Osteocyte (in vitro differentiated cells): ENCODE measurements around the gene LAMA3. TPM values are rescaled to one million over a fixed set of nuclear protein-coding genes. Genes with fewer than 3 reads are reported as not detected.

Experiments
- DNase-seq: peaks from one replicate; pipeline ENCODE4 v3.0.0; 2021; ENCODE audit warnings: mixed read lengths; ENCODE audit not compliant: unreplicated experiment; ENCODE audit errors: extremely low spot score
- H3K27ac Mint-ChIP-seq: one replicate; pipeline ENCODE4 v1.8.0; 2021; ENCODE audit warnings: mild to moderate bottlenecking, mixed read lengths; ENCODE audit not compliant: unreplicated experiment
- H3K27me3 Mint-ChIP-seq: one replicate; pipeline ENCODE4 v1.8.0; 2021; ENCODE audit warnings: mixed read lengths; ENCODE audit not compliant: unreplicated experiment
- H3K36me3 Mint-ChIP-seq: one replicate; pipeline ENCODE4 v1.8.0; 2021; ENCODE audit warnings: mixed read lengths; ENCODE audit not compliant: unreplicated experiment
- H3K4me1 Mint-ChIP-seq: one replicate; pipeline ENCODE4 v1.8.0; 2021; ENCODE audit warnings: mixed read lengths; ENCODE audit not compliant: unreplicated experiment
- H3K4me3 Mint-ChIP-seq: one replicate; pipeline ENCODE4 v1.8.0; 2021; ENCODE audit warnings: mild to moderate bottlenecking, moderate library complexity, mixed read lengths; ENCODE audit not compliant: unreplicated experiment
- H3K9me3 Mint-ChIP-seq: one replicate; pipeline ENCODE4 v1.8.0; 2021; ENCODE audit warnings: mixed read lengths; ENCODE audit not compliant: unreplicated experiment
- CTCF ChIP-seq: fragments of 200-600 bp; sonication (generic); IDR thresholded peaks from 2 replicates; pipeline ENCODE4 v1.5.0; 2021; ENCODE audit warnings: antibody characterized with exemption, mild to moderate bottlenecking, moderate library complexity
- total RNA-seq: library from RNA; stranded (reverse); gene quantifications from 2 replicates; pipeline ENCODE4 v1.2.1, GENCODE V29; 2021

The LAMA3 gene
- total RNA-seq, 1 donor from 2014 or later = not detected

- Mint-ChIP-seq H3K36me3 (no peaks in the 10 kb centered on the region), H3K27ac (no peak overlapping the region), H3K27me3 (peaks cover 11% of the 10 kb centered on the region), H3K4me1 (peaks cover 4% of the 10 kb centered on the region), H3K4me3 (no peak overlapping the region), H3K9me3 (no peaks in the 10 kb centered on the region)
- TF ChIP-seq CTCF = no peak
- DNase-seq = no peak
Observed at GRCh38 chr18:23883277-23883790, 194.1 kb downstream of the LAMA3 start.

GRCh38 chr18:23884681-23885375 lies 195.6 kb downstream of the LAMA3 start:
- Mint-ChIP-seq H3K4me3 (no peak overlapping the region), H3K4me1 (peaks cover 4% of the 10 kb centered on the region), H3K9me3 (no peaks in the 10 kb centered on the region), H3K27ac (no peak overlapping the region), H3K36me3 (no peaks in the 10 kb centered on the region), H3K27me3 (peaks cover 2% of the 10 kb centered on the region)
- DNase-seq = no peak
- TF ChIP-seq CTCF = no peak

DNA sequence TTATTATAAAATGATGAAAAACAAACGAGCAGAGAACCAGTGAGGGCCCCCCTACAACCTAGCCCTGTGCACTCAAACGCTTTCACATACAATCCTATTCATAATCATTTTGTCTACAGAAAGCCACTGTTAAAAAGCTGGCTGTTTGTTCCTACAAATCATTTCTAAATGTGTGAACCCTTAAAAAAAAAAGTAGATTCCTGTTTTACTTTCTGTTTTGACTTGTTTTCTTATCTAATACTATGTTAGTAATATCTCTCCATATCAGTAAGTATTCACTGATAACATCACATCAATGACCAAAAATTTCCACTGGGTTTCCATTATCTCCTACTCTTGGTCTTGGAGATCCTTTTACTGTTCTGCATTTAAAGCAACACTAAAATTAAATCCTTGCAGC lies 196.5 kb downstream of the LAMA3 start:
- Mint-ChIP-seq H3K27ac (no peak overlapping the region), H3K36me3 (no peaks in the 10 kb centered on the region), H3K27me3 (no peaks in the 10 kb centered on the region), H3K9me3 (no peaks in the 10 kb centered on the region), H3K4me3 (no peak overlapping the region), H3K4me1 (peaks cover 9% of the 10 kb centered on the region)
- DNase-seq = no peak
- no peak for TF ChIP-seq CTCF

DNA sequence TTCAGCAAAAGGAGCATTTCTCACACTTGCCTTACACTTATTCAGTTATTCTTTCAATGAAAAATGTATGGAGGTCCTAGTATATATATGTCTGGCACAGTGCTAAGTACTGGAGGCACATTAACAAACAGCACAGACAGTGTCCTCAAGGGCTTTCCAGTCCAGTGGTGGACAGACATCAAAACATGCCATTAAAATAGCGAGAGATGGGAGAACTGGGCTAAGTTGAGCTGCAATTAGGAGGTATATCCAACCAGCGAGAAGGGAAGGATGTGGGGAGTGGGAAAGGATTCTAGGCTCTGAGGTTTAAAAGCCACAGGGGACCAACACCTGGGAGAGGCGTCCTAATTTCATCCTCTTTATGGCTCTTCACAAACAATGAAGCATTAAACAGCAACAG lies 197.8 kb downstream of the LAMA3 start:
- TF ChIP-seq CTCF = no peak
- no peaks in the 10 kb centered on the region for H3K36me3 Mint-ChIP-seq
- H3K4me3 Mint-ChIP-seq = no peak overlapping the region
- no peak overlapping the region for H3K27ac Mint-ChIP-seq
- no peak for DNase-seq
- no peaks in the 10 kb centered on the region for H3K9me3 Mint-ChIP-seq
- peaks cover 9% of the 10 kb centered on the region for H3K4me1 Mint-ChIP-seq
- no peaks in the 10 kb centered on the region for H3K27me3 Mint-ChIP-seq

GRCh38 chr18:23887493-23887892 lies 198.2 kb downstream of the LAMA3 start:
- H3K4me1 Mint-ChIP-seq = peaks cover 9% of the 10 kb centered on the region
- H3K36me3 Mint-ChIP-seq = no peaks in the 10 kb centered on the region
- no peaks in the 10 kb centered on the region for H3K9me3 Mint-ChIP-seq
- H3K27me3 Mint-ChIP-seq = no peaks in the 10 kb centered on the region
- H3K27ac Mint-ChIP-seq = no peak overlapping the region
- no peak overlapping the region for H3K4me3 Mint-ChIP-seq
- TF ChIP-seq CTCF = no peak
- DNase-seq = no peak
